ENCODE data around the gene CNNM1.

Gene CNNM1

DNA sequence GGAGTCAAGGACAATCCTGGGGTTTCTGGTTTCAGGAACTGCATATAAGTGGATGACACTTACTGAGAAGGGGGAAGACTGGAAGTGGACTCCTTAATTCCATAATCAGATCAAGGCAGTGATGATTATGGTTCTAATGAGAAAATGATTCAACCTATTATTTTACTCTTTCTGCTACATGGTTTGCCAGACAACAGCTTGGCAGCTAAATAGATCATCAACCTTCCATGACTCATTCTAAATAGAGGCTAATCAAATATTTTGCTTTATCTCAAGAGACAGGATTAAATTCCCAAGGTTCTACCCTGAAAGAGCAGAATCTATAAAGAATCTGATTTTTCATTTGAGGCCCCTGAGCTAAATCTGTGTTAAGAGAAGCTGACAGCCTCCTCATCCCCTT, 46.3 kb downstream of the CNNM1 start:
- no peak for TF ChIP-seq ZFX (IDR thresholded peaks at IDR 0.05)
- TF ChIP-seq, protein P1, sequence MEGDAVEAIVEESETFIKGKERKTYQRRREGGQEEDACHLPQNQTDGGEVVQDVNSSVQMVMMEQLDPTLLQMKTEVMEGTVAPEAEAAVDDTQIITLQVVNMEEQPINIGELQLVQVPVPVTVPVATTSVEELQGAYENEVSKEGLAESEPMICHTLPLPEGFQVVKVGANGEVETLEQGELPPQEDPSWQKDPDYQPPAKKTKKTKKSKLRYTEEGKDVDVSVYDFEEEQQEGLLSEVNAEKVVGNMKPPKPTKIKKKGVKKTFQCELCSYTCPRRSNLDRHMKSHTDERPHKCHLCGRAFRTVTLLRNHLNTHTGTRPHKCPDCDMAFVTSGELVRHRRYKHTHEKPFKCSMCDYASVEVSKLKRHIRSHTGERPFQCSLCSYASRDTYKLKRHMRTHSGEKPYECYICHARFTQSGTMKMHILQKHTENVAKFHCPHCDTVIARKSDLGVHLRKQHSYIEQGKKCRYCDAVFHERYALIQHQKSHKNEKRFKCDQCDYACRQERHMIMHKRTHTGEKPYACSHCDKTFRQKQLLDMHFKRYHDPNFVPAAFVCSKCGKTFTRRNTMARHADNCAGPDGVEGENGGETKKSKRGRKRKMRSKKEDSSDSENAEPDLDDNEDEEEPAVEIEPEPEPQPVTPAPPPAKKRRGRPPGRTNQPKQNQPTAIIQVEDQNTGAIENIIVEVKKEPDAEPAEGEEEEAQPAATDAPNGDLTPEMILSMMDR (conservative IDR thresholded peaks at IDR 0.05): no peak
- H3K27ac ChIP-seq: no peak overlapping the region

DNA sequence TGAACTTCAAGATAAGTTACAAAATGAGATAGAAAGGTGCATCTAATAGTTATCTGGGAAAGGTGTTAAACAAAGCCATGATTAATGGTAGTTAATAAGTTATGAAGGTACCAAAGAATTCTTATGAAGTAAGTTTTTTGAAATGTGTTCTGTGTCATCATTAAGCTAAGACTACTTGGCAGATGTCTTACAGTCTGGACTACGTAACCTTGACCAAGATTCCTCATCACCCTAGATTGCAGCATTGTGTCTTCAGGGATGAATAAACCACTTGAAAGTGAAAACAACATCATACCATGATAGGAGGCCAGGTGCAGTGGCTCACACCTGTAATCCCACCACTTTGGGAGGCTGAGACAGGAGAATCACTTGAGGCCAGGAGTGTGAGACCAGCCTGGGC, 53.0 kb downstream of the CNNM1 start:
- TF ChIP-seq, protein P1 (conservative IDR thresholded peaks at IDR 0.05): no peak
- TF ChIP-seq ZFX (IDR thresholded peaks at IDR 0.05): no peak
- no peak overlapping the region for H3K27ac ChIP-seq

DNA sequence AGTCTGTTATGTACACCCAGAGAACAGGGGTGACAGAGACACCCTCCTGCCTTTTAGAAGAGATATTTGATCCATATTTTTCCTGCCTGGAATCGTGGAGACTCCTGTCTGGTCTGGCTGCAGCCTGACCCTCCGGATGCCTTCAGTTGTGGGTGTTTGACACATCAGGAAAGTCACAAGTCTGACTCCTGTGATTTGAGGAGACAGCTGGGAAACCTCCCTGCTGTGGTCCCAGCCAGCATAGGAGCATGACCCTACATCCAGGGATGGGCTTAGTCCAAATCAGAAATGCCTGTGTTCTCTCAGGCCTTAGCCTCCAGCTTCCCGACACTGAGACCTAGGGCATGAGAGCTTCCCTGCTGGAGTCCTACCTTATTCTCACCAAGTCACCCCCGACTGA, 57.9 kb downstream of the CNNM1 start:
- TF ChIP-seq ZFX (IDR thresholded peaks at IDR 0.05): no peak
- TF ChIP-seq, protein P1 (conservative IDR thresholded peaks at IDR 0.05): no peak

DNA sequence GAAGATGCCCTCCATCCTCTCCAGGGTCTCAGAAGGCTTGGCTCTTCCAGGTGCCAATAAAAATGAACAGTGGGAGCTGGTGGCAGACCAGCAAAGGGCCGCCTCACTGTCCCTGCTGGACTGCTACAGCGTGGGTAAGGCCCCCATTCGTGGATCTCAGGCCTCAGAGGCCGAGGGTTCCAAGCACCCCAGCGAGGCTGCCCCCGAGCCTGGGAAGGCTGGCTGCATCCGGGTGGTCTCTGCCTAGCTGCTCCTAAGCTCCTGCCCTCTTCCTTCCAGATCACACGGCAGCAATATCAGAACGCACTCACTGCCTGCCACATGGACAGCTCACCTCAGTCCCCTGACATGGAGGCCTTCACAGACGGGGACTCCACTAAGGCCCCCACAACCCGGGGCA, 58.4 kb downstream of the CNNM1 start:
- no peak for TF ChIP-seq ZFX (IDR thresholded peaks at IDR 0.05)
- H3K27ac ChIP-seq: no peak overlapping the region

More for the DNA sequence above, 57.9 kb downstream of the CNNM1 start:
- H3K27ac ChIP-seq: no peak overlapping the region

DNA sequence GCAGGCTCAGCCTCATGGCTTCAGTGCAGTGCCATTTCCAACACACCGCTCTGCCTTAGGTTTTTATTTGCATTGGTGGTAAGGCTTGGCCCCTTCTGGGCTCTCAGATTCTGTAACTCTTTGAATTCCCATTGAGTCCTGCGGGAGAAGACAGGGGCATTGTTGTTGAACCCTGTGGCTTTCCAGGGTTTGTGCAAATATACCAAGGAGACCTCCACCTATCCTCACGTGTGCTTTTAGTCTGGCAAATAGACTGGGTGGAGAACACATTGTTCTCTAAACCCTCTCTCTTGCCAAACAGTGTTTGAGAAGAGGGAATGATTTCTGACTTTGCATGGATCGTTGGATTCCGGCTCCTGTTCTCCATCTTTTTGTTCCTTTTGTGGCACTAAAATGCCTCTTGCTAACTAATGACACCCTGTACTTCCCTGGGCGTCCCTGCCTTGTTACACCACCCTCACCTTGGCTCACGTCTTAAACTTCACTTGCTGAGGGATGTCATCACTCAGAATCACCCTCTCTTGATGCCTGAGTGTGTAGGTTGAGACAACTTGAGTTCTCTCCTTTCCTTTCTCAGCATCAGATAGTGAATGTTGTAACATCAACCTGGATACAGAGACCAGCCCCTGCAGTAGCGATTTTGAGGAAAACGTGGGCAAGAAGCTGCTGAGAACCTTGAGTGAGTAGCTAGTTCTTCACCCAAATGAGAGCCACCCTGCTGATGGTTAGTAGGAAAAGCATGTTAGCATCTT, 60.7 kb downstream of the CNNM1 start:
- TF ChIP-seq, protein P1 (conservative IDR thresholded peaks at IDR 0.05): no peak
- TF ChIP-seq ZFX (IDR thresholded peaks at IDR 0.05): no peak
- H3K27ac ChIP-seq: no peak overlapping the region; the same call in 1 of the 2 replicates

DNA sequence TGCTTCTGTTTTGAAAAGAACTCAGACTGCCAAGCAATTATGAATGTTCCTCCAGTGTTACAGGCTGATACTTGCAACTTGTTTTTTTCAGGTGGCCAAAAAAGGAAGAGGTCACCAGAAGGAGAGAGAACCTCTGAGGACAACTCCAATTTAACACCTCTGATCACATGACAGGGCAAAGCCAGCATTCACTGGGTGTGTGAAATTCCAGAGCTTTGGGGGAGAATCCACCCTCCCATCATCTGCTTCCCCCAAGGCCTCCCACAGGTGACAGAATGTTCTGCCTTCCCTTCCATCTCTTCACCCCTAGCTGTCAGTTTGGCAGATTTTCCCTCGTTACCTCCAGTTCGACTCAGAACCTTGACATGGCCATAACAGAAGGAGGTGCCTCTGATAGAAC, 62.2 kb downstream of the CNNM1 start:
- TF ChIP-seq, protein P1 (conservative IDR thresholded peaks at IDR 0.05): no peak
- TF ChIP-seq ZFX (IDR thresholded peaks at IDR 0.05): no peak
- H3K27ac ChIP-seq: no peak overlapping the region

DNA sequence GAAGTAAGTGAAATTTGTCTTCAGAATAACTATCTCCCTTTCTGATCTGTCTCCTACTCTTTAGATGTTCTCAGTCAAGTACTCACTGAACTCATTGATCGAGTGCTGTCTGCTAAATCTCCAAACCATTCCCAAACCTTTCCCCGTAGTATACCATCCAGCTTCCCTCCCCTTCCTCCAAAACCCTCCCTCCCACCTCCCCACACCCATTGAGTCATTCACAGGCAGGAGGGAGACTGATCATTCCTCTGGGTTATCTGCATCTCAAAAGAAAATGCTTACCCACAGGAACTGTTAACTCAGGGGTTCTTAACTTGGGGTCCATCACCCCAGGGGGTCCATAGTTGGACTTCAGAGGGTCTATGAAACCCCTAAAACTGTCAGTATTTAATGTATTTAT, 63.9 kb downstream of the CNNM1 start:
- TF ChIP-seq, protein P1 (conservative IDR thresholded peaks at IDR 0.05): no peak
- no peak for TF ChIP-seq ZFX (IDR thresholded peaks at IDR 0.05)
- no peak overlapping the region for H3K27ac ChIP-seq

DNA sequence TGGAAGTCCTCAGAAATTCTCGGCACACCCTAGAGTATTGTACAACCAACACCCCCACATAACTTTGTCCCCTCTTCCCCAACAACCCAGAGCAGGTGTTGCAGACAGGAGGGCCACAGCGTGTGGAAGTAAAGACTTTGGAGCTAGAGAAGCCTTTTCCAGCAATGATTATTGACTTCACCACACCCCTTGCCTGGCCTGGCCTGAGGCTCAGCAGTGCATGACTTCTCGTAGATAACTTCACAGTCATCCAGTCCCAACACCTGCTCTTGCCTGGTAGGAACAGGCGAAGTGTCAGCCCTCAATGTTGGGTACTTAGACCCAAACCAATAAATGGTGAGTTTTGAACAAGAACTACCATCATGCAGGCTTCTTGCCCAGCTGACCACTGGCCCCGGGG, 64.5 kb downstream of the CNNM1 start:
- H3K27ac ChIP-seq: peak overlapping the region; percentile 62
- TF ChIP-seq, protein P1 (conservative IDR thresholded peaks at IDR 0.05): no peak
- no peak for TF ChIP-seq ZFX (IDR thresholded peaks at IDR 0.05)

Measured in C4-2B (cell line).